AG04450 (cell line): Measurements from ENCODE around the gene WTIP. TPM values are rescaled to one million over a fixed set of nuclear protein-coding genes. Genes with fewer than 3 reads are reported as not detected.
"Not testable (repeated sequence)": the region's sequence is repeated elsewhere in the genome, so short reads cannot be mapped to it uniquely, and the experiment has no call there.

ENCODE experiments used
- CTCF ChIA-PET: fragments of 300-600, 350-600 bp; formaldehyde crosslinking; extraction: SDS; loops from one replicate; lab custom pipeline; 2022; ENCODE audit warnings: antibody characterized with exemption, inconsistent platforms; lab: Charles Lee
- POLR2A ChIA-PET: fragments of 350-600 bp; formaldehyde crosslinking; extraction: SDS; loops from one replicate; lab custom pipeline; 2021; ENCODE audit warnings: antibody characterized with exemption, inconsistent platforms; lab: Yijun Ruan, JAX
- DNase-seq: peaks from one replicate; pipeline ENCODE4 v3.0.0-alpha.2; 2011; ENCODE audit warnings: low read depth, low spot score
- H3K27ac ChIP-seq: one replicate; pipeline ENCODE4 v1.5.1; 2012; ENCODE audit warnings: low read depth, low read length, control low read depth
- H3K27me3 ChIP-seq: one replicate; pipeline ENCODE4 v1.6.0; 2012; ENCODE audit warnings: low read length; ENCODE audit not compliant: control insufficient read depth, insufficient read depth
- H3K4me3 ChIP-seq: 2 replicates; pipeline ENCODE4 v1.5.1; 2011; ENCODE audit warnings: mild to moderate bottlenecking, low read depth, low read length, control low read depth
- H3K9me3 ChIP-seq: 2 replicates; pipeline ENCODE4 v1.5.1; 2012; ENCODE audit warnings: low read length; ENCODE audit not compliant: control insufficient read depth, insufficient read depth
- CTCF ChIP-seq: IDR thresholded peaks from 2 replicates; pipeline ENCODE4 v1.5.1; 2011; ENCODE audit warnings: low read depth, low read length, control low read depth, inconsistent platforms
- polyA plus RNA-seq: library from polyadenylated mRNA; depleted of rRNA; stranded (reverse); fragments of >200 nt; gene quantifications from 2 replicates; pipeline ENCODE4 v1.2.3, GENCODE V29; 2011

WTIP gene
- polyA plus RNA-seq, 1 experiment, result 27.2 TPM

- no peak for DNase-seq
- Histone ChIP-seq H3K9me3 (no peaks in the 10 kb centered on the region), H3K4me3 (no peak overlapping the region), H3K27me3 (no peaks in the 10 kb centered on the region), H3K27ac (no peak overlapping the region)
- TF ChIP-seq CTCF, result no peak
- ChIA-PET CTCF (interaction anchor here (1.1 kb wide), 1 partner anchor 12 kb away, joined by 3 read pairs; no protein-coding TSS in a partner anchor), POLR2A (no interaction called here)
Observed at GRCh38 chr19:34459614-34460013, 21.9 kb upstream of the WTIP start.

DNA sequence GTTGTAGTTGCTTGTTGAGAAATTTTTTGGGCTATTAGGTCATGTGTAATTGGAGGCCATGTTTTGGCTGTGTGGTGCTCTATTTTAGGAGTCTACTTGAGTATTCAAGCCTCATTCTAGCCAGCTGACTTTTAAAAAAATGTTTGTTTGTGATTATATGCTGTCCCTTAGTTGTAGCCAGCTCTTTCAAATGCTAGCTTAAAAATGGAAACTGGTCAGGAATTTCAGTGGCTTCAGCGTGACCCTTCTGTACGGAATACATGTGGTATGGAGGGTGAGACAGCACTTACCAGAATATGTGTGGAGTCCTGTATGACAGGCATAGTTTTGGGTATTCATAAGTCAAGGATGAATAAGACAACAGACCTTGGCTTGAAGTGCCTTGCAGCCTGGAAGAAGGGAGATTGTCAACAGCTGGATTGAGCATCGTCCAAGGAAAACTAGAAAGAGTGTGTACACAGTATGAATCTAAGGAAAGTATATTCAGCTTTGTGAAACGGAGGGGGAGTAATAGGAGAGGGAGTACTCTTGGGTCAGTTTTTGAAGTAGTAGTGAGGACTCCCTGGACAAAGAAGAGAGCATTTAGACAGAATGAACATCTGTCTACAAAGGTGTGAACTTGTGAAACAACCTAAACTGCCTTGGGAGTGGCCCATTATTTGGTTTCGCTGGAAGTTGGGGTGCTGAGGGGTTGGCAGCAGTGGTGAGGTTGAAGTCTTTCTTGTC is 20.0 kb upstream of the WTIP start:
- Histone ChIP-seq H3K4me3 (no peak overlapping the region), H3K9me3 (no peaks in the 10 kb centered on the region), H3K27ac (peak overlapping the region; percentile 69), H3K27me3 (no peaks in the 10 kb centered on the region)
- ChIA-PET POLR2A (no interaction called here), CTCF (no interaction called here)
- TF ChIP-seq CTCF, result no peak
- no peak for DNase-seq

- POLR2A ChIA-PET, H3K27me3 ChIP-seq, H3K4me3 ChIP-seq, H3K9me3 ChIP-seq, CTCF ChIA-PET, DNase-seq, H3K27ac ChIP-seq: not testable (repeated sequence)
Observed at GRCh38 chr19:34464785-34465184, 16.8 kb upstream of the WTIP start.

GRCh38 chr19:34468409-34468808 is 13.1 kb upstream of the WTIP start:
- CTCF ChIA-PET, result no interaction called here

GRCh38 chr19:34469026-34469425 is 12.5 kb upstream of the WTIP start:
- CTCF ChIA-PET, POLR2A ChIA-PET: not testable (repeated sequence)

More at GRCh38 chr19:34468409-34468808, 13.1 kb upstream of the WTIP start:
- no peak for DNase-seq
- no peaks in the 10 kb centered on the region for H3K27me3 ChIP-seq
- H3K4me3 ChIP-seq, result no peak overlapping the region
- TF ChIP-seq CTCF, result no peak
- no peak overlapping the region for H3K27ac ChIP-seq
- H3K9me3 ChIP-seq, result no peaks in the 10 kb centered on the region
- POLR2A ChIA-PET, result no interaction called here

More at GRCh38 chr19:34469026-34469425, 12.5 kb upstream of the WTIP start:
- H3K27me3 ChIP-seq, DNase-seq, H3K9me3 ChIP-seq, H3K27ac ChIP-seq, H3K4me3 ChIP-seq: not testable (repeated sequence)
